ENCODE data around the gene CACNG3.

GRCh38 chr16:24257958-24258357, 1.8 kb downstream of the CACNG3 start:
- no peak for TF ChIP-seq CTCF (IDR thresholded peaks at IDR 0.05)
- no peak for TF ChIP-seq POLR2A (IDR thresholded peaks at IDR 0.05)
- no peak for TF ChIP-seq POLR2AphosphoS5 (IDR thresholded peaks at IDR 0.05)
